ENCODE results near the gene LGALS13.
"Not testable (repeated sequence)": the region's sequence is repeated elsewhere in the genome, so short reads cannot be mapped to it uniquely, and the experiment has no call there.

The LGALS13 gene

DNA sequence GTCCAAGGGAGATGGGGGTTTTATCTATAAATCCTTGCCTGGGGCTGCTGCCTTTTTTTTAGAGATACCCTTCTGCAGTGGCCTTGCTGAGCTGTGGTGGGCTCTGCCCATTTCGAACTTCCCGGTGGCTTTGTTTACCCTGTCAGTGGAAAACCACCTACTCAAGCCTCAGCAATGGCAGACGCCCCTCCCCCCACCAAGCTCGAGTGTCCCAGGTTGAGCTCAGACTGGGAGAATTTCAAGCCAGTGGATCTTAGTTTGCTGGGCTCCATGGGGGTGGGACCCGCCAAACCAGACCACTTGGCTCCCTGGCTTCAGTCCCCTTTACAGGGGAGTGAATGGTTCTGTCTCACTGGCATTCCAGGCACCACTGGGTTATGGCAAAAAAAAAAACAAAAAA lies 21.6 kb downstream of the LGALS13 start:
- Histone ChIP-seq H3K9me3 (ENCODE audit: low read length) (no peaks in the 10 kb centered on the region), H3K4me3 (ENCODE audit: low read depth in 1 of 2, low read length in 2 of 2) (no peak overlapping the region), H3K9ac (ENCODE audit: low read length) (no peak overlapping the region), H3K27ac (ENCODE audit: low read depth, low read length) (no peak overlapping the region), H3K4me1 (ENCODE audit: insufficient read depth, low read length) (no peaks in the 10 kb centered on the region), H3K36me3 (ENCODE audit: insufficient read depth, low read length) (no peaks in the 10 kb centered on the region), H3K27me3 (ENCODE audit: control insufficient read depth in 1 of 2, insufficient read depth in 2 of 2, low read length in 2 of 2) (peaks cover 0 to 8% of the 10 kb centered on the region in 2 donors)

DNA sequence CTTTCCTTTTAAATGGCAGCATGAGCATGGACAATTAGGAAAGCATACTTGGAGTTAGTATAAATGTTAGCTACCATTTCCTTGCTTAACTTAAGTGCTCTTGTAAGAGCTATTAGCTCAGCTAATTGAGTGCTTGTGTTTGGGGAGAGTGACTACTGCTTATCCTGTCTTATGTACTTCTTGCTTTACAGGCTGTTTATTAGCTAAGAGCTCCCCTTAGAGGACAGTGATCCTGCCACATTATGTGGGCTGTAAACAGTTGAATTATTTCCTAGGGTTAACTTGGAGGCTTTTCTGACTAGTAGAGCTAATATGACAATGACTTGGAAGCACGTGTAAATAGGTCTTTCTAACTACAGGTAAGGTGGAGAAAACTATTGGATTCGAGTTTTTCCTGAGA lies 25.3 kb downstream of the LGALS13 start:
- not testable (repeated sequence) for H3K9ac ChIP-seq (ENCODE audit: low read length); H3K9me3 ChIP-seq (ENCODE audit: low read length); H3K27me3 ChIP-seq (ENCODE audit: control insufficient read depth in 1 of 2, insufficient read depth in 2 of 2, low read length in 2 of 2); H3K36me3 ChIP-seq (ENCODE audit: insufficient read depth, low read length); H3K27ac ChIP-seq (ENCODE audit: low read depth, low read length); H3K4me1 ChIP-seq (ENCODE audit: insufficient read depth, low read length); H3K4me3 ChIP-seq (ENCODE audit: low read depth in 1 of 2, low read length in 2 of 2)

DNA sequence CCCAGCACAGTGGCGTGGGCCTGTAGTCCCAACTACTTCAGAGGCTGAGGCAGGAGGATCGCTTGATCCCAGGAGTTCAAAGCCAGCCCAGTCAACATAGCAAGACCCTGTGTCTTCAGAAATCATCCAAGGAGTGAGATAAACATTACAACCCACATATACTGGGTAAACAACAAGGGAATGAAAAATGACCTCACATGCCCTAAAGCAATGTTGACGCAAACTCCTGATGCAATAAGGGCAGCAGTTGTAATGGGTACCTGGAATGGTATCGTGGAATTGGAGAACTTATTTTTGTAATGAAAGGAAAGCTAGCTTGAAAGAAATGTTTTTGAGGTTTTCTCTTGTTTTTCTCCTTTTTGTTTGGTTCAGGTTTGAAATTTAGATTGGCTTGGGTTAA lies 28.9 kb downstream of the LGALS13 start:
- Histone ChIP-seq H3K27me3 (ENCODE audit: control insufficient read depth in 1 of 2, insufficient read depth in 2 of 2, low read length in 2 of 2) (no peaks in the 10 kb centered on the region), H3K9ac (ENCODE audit: low read length) (no peak overlapping the region), H3K27ac (ENCODE audit: low read depth, low read length) (no peak overlapping the region), H3K4me1 (ENCODE audit: insufficient read depth, low read length) (no peaks in the 10 kb centered on the region), H3K4me3 (ENCODE audit: low read depth in 1 of 2, low read length in 2 of 2) (no peak overlapping the region), H3K36me3 (ENCODE audit: insufficient read depth, low read length) (no peaks in the 10 kb centered on the region), H3K9me3 (ENCODE audit: low read length) (peaks cover 2% of the 10 kb centered on the region)

DNA sequence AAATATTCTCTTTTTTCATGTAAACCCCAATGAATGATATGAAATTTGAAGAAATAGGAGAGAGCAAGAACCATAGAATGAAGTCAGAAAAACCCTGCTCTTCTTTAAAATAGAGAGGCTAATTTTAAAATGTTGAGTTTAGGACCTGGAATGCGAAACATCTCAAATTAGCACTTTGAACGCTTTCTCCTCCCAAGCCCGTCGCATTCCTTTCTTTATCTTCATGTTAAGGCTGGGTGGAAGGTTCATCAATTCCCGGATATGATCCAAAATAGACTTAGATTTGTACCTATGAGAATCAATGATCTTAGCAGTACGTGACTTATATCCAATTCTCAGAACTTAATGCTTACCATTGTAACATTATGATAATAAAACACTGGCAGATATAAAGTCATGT lies 29.3 kb downstream of the LGALS13 start:
- no peaks in the 10 kb centered on the region for H3K4me1 ChIP-seq (ENCODE audit: insufficient read depth, low read length)
- H3K9ac ChIP-seq (ENCODE audit: low read length) = no peak overlapping the region
- H3K9me3 ChIP-seq (ENCODE audit: low read length) = peaks cover 5% of the 10 kb centered on the region
- H3K27ac ChIP-seq (ENCODE audit: low read depth, low read length) = no peak overlapping the region
- no peak overlapping the region for H3K4me3 ChIP-seq (ENCODE audit: low read depth in 1 of 2, low read length in 2 of 2)
- no peaks in the 10 kb centered on the region for H3K36me3 ChIP-seq (ENCODE audit: insufficient read depth, low read length)
- H3K27me3 ChIP-seq (ENCODE audit: control insufficient read depth in 1 of 2, insufficient read depth in 2 of 2, low read length in 2 of 2) = no peaks in the 10 kb centered on the region

DNA sequence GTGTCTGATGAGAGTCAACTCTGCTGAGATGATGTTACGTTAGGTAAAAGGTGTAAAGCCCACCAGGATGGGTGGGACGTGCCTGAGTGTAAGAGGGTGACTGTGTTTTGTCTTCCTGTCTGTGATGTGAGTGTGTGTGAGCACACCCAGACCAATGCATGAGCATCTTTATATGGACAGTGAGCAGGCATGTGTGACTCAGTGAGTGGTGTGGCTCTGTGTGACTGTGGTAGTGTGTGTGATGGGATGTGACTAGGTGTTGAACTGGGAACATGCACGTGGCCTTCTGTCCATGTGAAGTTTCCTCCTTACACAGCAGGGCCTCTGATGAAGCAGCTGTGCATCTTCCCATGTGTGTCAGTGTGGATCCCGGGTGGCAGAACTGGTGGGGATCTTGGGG lies 35.6 kb downstream of the LGALS13 start:
- no peaks in the 10 kb centered on the region for H3K36me3 ChIP-seq (ENCODE audit: insufficient read depth, low read length)
- no peak overlapping the region for H3K9ac ChIP-seq (ENCODE audit: low read length)
- no peak overlapping the region for H3K4me3 ChIP-seq (ENCODE audit: low read depth in 1 of 2, low read length in 2 of 2)
- H3K27me3 ChIP-seq (ENCODE audit: control insufficient read depth in 1 of 2, insufficient read depth in 2 of 2, low read length in 2 of 2) = no peaks in the 10 kb centered on the region
- peaks cover 5% of the 10 kb centered on the region for H3K9me3 ChIP-seq (ENCODE audit: low read length)
- H3K4me1 ChIP-seq (ENCODE audit: insufficient read depth, low read length) = no peaks in the 10 kb centered on the region
- no peak overlapping the region for H3K27ac ChIP-seq (ENCODE audit: low read depth, low read length)

DNA sequence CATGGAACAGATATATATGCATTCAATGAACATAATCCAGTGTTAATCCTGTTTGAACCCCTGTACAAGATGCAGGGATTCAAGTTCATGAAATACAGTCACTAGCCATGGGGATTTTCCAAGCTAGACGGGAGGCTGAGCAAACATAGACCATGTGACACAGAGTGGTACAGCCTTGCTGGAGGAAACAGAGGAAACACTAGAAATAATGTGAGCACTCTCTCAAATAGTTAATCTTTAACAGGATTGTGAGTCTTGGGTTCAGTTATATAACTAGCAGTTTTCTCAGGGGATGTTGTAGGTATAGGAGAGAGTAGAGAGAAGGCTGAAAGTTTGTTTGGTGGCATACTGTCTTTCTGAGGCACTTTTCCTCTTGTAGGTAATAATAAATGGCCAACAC lies 39.4 kb downstream of the LGALS13 start:
- Histone ChIP-seq H3K27ac (ENCODE audit: low read depth, low read length) (no peak overlapping the region), H3K4me1 (ENCODE audit: insufficient read depth, low read length) (no peaks in the 10 kb centered on the region), H3K27me3 (ENCODE audit: control insufficient read depth in 1 of 2, insufficient read depth in 2 of 2, low read length in 2 of 2) (no peaks in the 10 kb centered on the region), H3K4me3 (ENCODE audit: low read depth in 1 of 2, low read length in 2 of 2) (no peak overlapping the region), H3K9ac (ENCODE audit: low read length) (no peak overlapping the region), H3K9me3 (ENCODE audit: low read length) (no peaks in the 10 kb centered on the region), H3K36me3 (ENCODE audit: insufficient read depth, low read length) (no peaks in the 10 kb centered on the region)

DNA sequence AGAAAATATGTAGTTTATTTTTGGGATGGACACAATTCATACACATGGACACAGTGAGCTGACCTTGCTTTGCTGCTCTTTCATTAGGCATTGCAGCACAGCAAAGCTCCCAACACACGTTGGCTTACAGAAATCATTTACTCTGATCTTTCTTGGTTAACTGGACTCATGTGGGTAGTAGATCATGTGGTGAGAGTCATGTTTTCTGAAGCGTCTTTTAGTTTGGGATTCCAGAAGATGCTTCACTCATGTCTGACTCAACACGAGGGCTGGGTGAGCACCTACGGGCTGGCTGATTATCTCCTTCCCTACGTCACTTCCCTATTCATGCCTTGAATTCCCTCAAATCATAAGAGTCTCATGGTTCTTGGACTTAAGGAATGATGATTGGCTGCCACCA lies 41.3 kb downstream of the LGALS13 start:
- H3K27ac ChIP-seq (ENCODE audit: low read depth, low read length) = no peak overlapping the region
- H3K9me3 ChIP-seq (ENCODE audit: low read length) = no peaks in the 10 kb centered on the region
- H3K9ac ChIP-seq (ENCODE audit: low read length) = no peak overlapping the region
- H3K36me3 ChIP-seq (ENCODE audit: insufficient read depth, low read length) = no peaks in the 10 kb centered on the region
- H3K27me3 ChIP-seq (ENCODE audit: control insufficient read depth in 1 of 2, insufficient read depth in 2 of 2, low read length in 2 of 2) = no peaks in the 10 kb centered on the region
- no peak overlapping the region for H3K4me3 ChIP-seq (ENCODE audit: low read depth in 1 of 2, low read length in 2 of 2)
- H3K4me1 ChIP-seq (ENCODE audit: insufficient read depth, low read length) = no peaks in the 10 kb centered on the region

DNA sequence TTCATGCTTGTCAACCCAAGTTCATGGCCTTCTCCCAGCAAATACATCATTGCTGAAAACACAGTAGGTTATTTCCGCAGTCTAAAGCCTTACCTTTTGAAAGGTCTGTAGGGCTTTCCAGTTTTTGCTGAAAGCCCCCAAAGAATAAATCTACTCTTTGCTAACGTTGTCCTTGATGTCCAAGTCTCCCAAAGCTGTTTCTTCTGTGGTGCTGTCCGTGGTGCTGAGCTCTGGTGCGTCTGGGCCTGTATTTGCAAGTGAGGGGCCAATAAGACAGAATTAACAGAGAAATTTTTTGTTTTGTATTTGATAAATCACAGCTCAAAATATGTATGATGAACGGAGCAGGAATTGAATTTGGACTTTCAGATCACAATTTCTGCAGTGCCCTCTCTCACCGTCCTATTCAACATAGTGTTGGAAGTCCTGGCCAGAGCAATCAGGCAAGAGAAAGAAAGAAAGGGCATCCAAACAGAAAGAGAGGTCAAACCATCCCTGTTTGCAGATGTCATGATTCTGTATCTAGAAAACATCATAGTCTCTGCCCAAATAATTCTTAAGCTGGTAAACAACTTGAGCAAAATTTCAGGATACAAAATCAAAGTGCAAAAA lies 43.6 kb downstream of the LGALS13 start:
- Histone ChIP-seq H3K9ac (ENCODE audit: low read length) (no peak overlapping the region), H3K27ac (ENCODE audit: low read depth, low read length) (no peak overlapping the region), H3K4me3 (ENCODE audit: low read depth in 1 of 2, low read length in 2 of 2) (no peak overlapping the region), H3K36me3 (ENCODE audit: insufficient read depth, low read length) (no peaks in the 10 kb centered on the region), H3K9me3 (ENCODE audit: low read length) (no peaks in the 10 kb centered on the region), H3K4me1 (ENCODE audit: insufficient read depth, low read length) (no peaks in the 10 kb centered on the region), H3K27me3 (ENCODE audit: control insufficient read depth in 1 of 2, insufficient read depth in 2 of 2, low read length in 2 of 2) (no peaks in the 10 kb centered on the region)

DNA sequence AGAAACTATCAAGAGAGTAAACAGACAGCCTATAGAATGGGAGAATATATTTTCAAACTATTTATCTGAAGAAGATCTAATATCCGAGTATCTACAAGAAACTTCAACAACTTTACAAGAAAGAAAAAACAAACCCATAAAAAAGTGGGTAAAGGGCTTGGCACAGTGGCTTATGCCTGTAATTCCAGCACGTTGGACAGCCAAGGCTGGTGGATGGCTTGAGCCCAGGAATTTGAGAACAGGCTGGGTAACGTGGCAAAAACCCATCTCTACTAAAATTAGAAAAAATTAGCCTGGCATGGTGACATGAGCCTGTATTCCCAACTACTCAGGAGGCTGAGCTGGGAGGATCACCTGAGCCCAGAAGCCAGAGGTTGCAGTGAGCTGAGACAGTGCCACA lies 45.6 kb downstream of the LGALS13 start:
- no peaks in the 10 kb centered on the region for H3K27me3 ChIP-seq (ENCODE audit: control insufficient read depth in 1 of 2, insufficient read depth in 2 of 2, low read length in 2 of 2)
- H3K36me3 ChIP-seq (ENCODE audit: insufficient read depth, low read length) = no peaks in the 10 kb centered on the region
- H3K9ac ChIP-seq (ENCODE audit: low read length) = no peak overlapping the region
- H3K27ac ChIP-seq (ENCODE audit: low read depth, low read length) = no peak overlapping the region
- no peak overlapping the region for H3K4me3 ChIP-seq (ENCODE audit: low read depth in 1 of 2, low read length in 2 of 2)
- no peaks in the 10 kb centered on the region for H3K4me1 ChIP-seq (ENCODE audit: insufficient read depth, low read length)
- H3K9me3 ChIP-seq (ENCODE audit: low read length) = no peaks in the 10 kb centered on the region

DNA sequence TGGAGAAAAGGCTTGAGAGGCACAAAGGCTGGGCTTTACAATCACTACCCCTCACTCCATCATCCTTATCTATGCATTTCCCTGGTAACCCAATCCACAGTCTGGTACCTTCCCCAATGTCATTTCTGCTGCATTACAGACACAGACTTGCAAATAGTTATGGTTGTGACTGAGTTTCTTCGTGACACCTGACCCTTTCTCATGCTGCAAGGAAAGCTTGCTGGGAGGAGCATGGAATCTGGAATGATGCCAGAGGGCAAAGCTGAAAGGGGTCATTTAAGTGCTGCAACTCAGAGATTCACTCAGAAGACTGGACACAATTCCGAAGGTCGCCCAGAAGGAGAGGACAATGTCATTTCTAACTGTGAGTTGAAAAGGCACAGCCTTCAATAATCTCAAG lies 53.3 kb downstream of the LGALS13 start, which contains the start of gene LGALS16:
LGALS16 (plus strand) TSS at position 301 of the 400 bp plus-strand sequence; CDS start at position 350, 49 bp downstream.
- Histone ChIP-seq H3K9me3 (ENCODE audit: low read length) (no peaks in the 10 kb centered on the region), H3K9ac (ENCODE audit: low read length) (no peak within 1 kb of the TSS), H3K27ac (ENCODE audit: low read depth, low read length) (no peak within 1 kb of the TSS)

More for the DNA sequence above, 53.3 kb downstream of the LGALS13 start, which contains the start of gene LGALS16:
- Histone ChIP-seq H3K4me3 (ENCODE audit: low read depth in 1 of 2, low read length in 2 of 2) (no peak within 1 kb of the TSS), H3K4me1 (ENCODE audit: insufficient read depth, low read length) (no peaks in the 10 kb centered on the region), H3K27me3 (ENCODE audit: control insufficient read depth in 1 of 2, insufficient read depth in 2 of 2, low read length in 2 of 2) (no peaks in the 10 kb centered on the region), H3K36me3 (ENCODE audit: insufficient read depth, low read length) (no peaks in the 10 kb centered on the region)

Measured in muscle layer of colon (tissue), 2 donors.